Stimulated activated memory B cell treated with anti-CD40 and anti-IgM and Interleukin-4, amounts not matched to agents 10 μg/mL and 1 μg/mL and 100 μg/mL, for 72 hours (primary cell): ENCODE results near the gene SENP3.

ENCODE experiments used
- ATAC-seq: fragments of 150-1000 bp; cut with Tn5 transposase; 2 replicates; pipeline ENCODE4 v1.10.0; 2021
- H3K27ac Mint-ChIP-seq: one replicate; pipeline ENCODE4 v1.8.0; 2022; ENCODE audit warnings: mild to moderate bottlenecking, mixed read lengths
- H3K27me3 Mint-ChIP-seq: one replicate; pipeline ENCODE4 v1.8.0; 2022; ENCODE audit warnings: mixed read lengths
- H3K36me3 Mint-ChIP-seq: one replicate; pipeline ENCODE4 v1.8.0; 2022; ENCODE audit warnings: mixed read lengths
- H3K4me1 Mint-ChIP-seq: one replicate; pipeline ENCODE4 v1.8.0; 2022; ENCODE audit warnings: mixed read lengths
- H3K4me3 Mint-ChIP-seq: one replicate; pipeline ENCODE4 v1.8.0; 2022; ENCODE audit warnings: mild to moderate bottlenecking, moderate library complexity, mixed read lengths
- H3K9me3 Mint-ChIP-seq: one replicate; pipeline ENCODE4 v1.8.0; 2022; ENCODE audit warnings: mixed read lengths

SENP3 gene

GRCh38 chr17:7561589-7562207, at the start of gene SENP3:
Gene SENP3 (plus strand): TSS chr17:7561919. CDS start chr17:7563077, 1,158 bp downstream.
- H3K4me3 Mint-ChIP-seq = peak within 1 kb of the TSS; percentile 89
- peak within 1 kb of the TSS; percentile 98 for H3K27ac Mint-ChIP-seq
- no peaks in the 10 kb centered on the region for H3K27me3 Mint-ChIP-seq
- no peaks in the 10 kb centered on the region for H3K9me3 Mint-ChIP-seq
- peaks cover 66% of the 10 kb centered on the region for H3K4me1 Mint-ChIP-seq
- peak; percentile 89 for ATAC-seq
- H3K36me3 Mint-ChIP-seq = peaks cover 26% of the 10 kb centered on the region

GRCh38 chr17:7512105-7512504, 49.6 kb upstream of the SENP3 start:
- no peaks in the 10 kb centered on the region for H3K4me1 Mint-ChIP-seq
- no peak overlapping the region for H3K27ac Mint-ChIP-seq

GRCh38 chr17:7512824-7513540, 48.7 kb upstream of the SENP3 start:
- Mint-ChIP-seq H3K27me3 (no peaks in the 10 kb centered on the region), H3K4me3 (no peak overlapping the region), H3K36me3 (peaks cover 55% of the 10 kb centered on the region), H3K4me1 (no peaks in the 10 kb centered on the region), H3K27ac (no peak overlapping the region), H3K9me3 (no peaks in the 10 kb centered on the region)
- ATAC-seq = no peak

More at GRCh38 chr17:7512105-7512504, 49.6 kb upstream of the SENP3 start:
- H3K36me3 Mint-ChIP-seq = peaks cover 58% of the 10 kb centered on the region
- no peak overlapping the region for H3K4me3 Mint-ChIP-seq
- ATAC-seq = no peak
- H3K27me3 Mint-ChIP-seq = no peaks in the 10 kb centered on the region
- H3K9me3 Mint-ChIP-seq = no peaks in the 10 kb centered on the region

GRCh38 chr17:7513850-7514419, 47.8 kb upstream of the SENP3 start:
- Mint-ChIP-seq H3K27ac (peak overlapping the region; percentile 0), H3K27me3 (no peaks in the 10 kb centered on the region), H3K9me3 (no peaks in the 10 kb centered on the region), H3K4me3 (no peak overlapping the region), H3K4me1 (no peaks in the 10 kb centered on the region), H3K36me3 (peaks cover 46% of the 10 kb centered on the region)
- ATAC-seq = no peak

GRCh38 chr17:7515911-7516610, 45.7 kb upstream of the SENP3 start:
- Mint-ChIP-seq H3K27me3 (no peaks in the 10 kb centered on the region), H3K4me3 (no peak overlapping the region), H3K27ac (no peak overlapping the region), H3K36me3 (peaks cover 32% of the 10 kb centered on the region), H3K4me1 (no peaks in the 10 kb centered on the region), H3K9me3 (no peaks in the 10 kb centered on the region)
- no peak for ATAC-seq

GRCh38 chr17:7523033-7523432, 38.7 kb upstream of the SENP3 start:
- ATAC-seq = no peak
- H3K27ac Mint-ChIP-seq = no peak overlapping the region
- peaks cover 5% of the 10 kb centered on the region for H3K4me1 Mint-ChIP-seq
- H3K4me3 Mint-ChIP-seq = no peak overlapping the region
- no peaks in the 10 kb centered on the region for H3K27me3 Mint-ChIP-seq
- H3K9me3 Mint-ChIP-seq = peaks cover 3% of the 10 kb centered on the region
- H3K36me3 Mint-ChIP-seq = no peaks in the 10 kb centered on the region

GRCh38 chr17:7528842-7529241, 32.9 kb upstream of the SENP3 start:
- no peak for ATAC-seq
- Mint-ChIP-seq H3K36me3 (peaks cover 6% of the 10 kb centered on the region), H3K4me1 (no peaks in the 10 kb centered on the region), H3K9me3 (peaks cover 8% of the 10 kb centered on the region), H3K4me3 (no peak overlapping the region), H3K27ac (no peak overlapping the region), H3K27me3 (no peaks in the 10 kb centered on the region)

- peaks cover 8% of the 10 kb centered on the region for H3K9me3 Mint-ChIP-seq
- peaks cover 6% of the 10 kb centered on the region for H3K36me3 Mint-ChIP-seq
- no peak overlapping the region for H3K4me3 Mint-ChIP-seq
- no peak overlapping the region for H3K27ac Mint-ChIP-seq
- no peaks in the 10 kb centered on the region for H3K27me3 Mint-ChIP-seq
- no peak for ATAC-seq
- H3K4me1 Mint-ChIP-seq = no peaks in the 10 kb centered on the region
Observed at GRCh38 chr17:7530023-7530900, 31.5 kb upstream of the SENP3 start.

- Mint-ChIP-seq H3K4me3 (no peak overlapping the region), H3K36me3 (no peaks in the 10 kb centered on the region), H3K27ac (no peak overlapping the region), H3K27me3 (no peaks in the 10 kb centered on the region), H3K4me1 (no peaks in the 10 kb centered on the region), H3K9me3 (no peaks in the 10 kb centered on the region)
- no peak for ATAC-seq
Observed at GRCh38 chr17:7538050-7538449, 23.7 kb upstream of the SENP3 start.

- ATAC-seq = no peak
- H3K4me3 Mint-ChIP-seq = no peak overlapping the region
- no peaks in the 10 kb centered on the region for H3K4me1 Mint-ChIP-seq
- no peaks in the 10 kb centered on the region for H3K36me3 Mint-ChIP-seq
- H3K27ac Mint-ChIP-seq = no peak overlapping the region
- H3K27me3 Mint-ChIP-seq = no peaks in the 10 kb centered on the region
- no peaks in the 10 kb centered on the region for H3K9me3 Mint-ChIP-seq
Observed at GRCh38 chr17:7538891-7539545, 22.7 kb upstream of the SENP3 start.

GRCh38 chr17:7541074-7541621, 20.6 kb upstream of the SENP3 start:
- H3K4me1 Mint-ChIP-seq = no peaks in the 10 kb centered on the region
- no peaks in the 10 kb centered on the region for H3K9me3 Mint-ChIP-seq
- H3K27ac Mint-ChIP-seq = no peak overlapping the region
- no peaks in the 10 kb centered on the region for H3K36me3 Mint-ChIP-seq
- no peak overlapping the region for H3K4me3 Mint-ChIP-seq
- H3K27me3 Mint-ChIP-seq = no peaks in the 10 kb centered on the region
- ATAC-seq = no peak

- H3K4me1 Mint-ChIP-seq = peaks cover 22% of the 10 kb centered on the region
- H3K9me3 Mint-ChIP-seq = no peaks in the 10 kb centered on the region
- H3K36me3 Mint-ChIP-seq = no peaks in the 10 kb centered on the region
- H3K27ac Mint-ChIP-seq = no peak overlapping the region
- no peak overlapping the region for H3K4me3 Mint-ChIP-seq
- ATAC-seq = no peak
- no peaks in the 10 kb centered on the region for H3K27me3 Mint-ChIP-seq
Observed at GRCh38 chr17:7544911-7545310, 16.8 kb upstream of the SENP3 start.

- Mint-ChIP-seq H3K4me3 (peak within 1 kb of the TSS; percentile 79), H3K27ac (peak within 1 kb of the TSS; percentile 82), H3K4me1 (peaks cover 56% of the 10 kb centered on the region), H3K9me3 (no peaks in the 10 kb centered on the region), H3K36me3 (peaks cover 4% of the 10 kb centered on the region), H3K27me3 (no peaks in the 10 kb centered on the region)
- ATAC-seq = peak; percentile 75
Observed at GRCh38 chr17:7548585-7549400, 12.9 kb upstream of the SENP3 start, which contains the start of gene TNFSF12. Gene TNFSF12 (plus strand): TSS chr17:7549058. CDS start chr17:7549154, 96 bp downstream.
